H9 (cell line): ENCODE data around the gene ELFN2. TPM values are rescaled to one million over a fixed set of nuclear protein-coding genes. Genes with fewer than 3 reads are reported as not detected.

ENCODE experiments used
- DNase-seq: peaks from one replicate; pipeline ENCODE4 v3.0.0-alpha.2; 2017
- H2AFZ ChIP-seq: one replicate; pipeline ENCODE4 v1.6.1; 2013; ENCODE audit warnings: mild to moderate bottlenecking, low read length, control low read depth, moderate library complexity
- H2AK5ac ChIP-seq: 2 replicates; pipeline ENCODE4 v1.6.1; 2013; ENCODE audit warnings: low read length, control low read depth, mixed read lengths; ENCODE audit not compliant: insufficient read length
- H2BK120ac ChIP-seq: one replicate; pipeline ENCODE4 v1.6.1; 2013; ENCODE audit warnings: low read depth, mild to moderate bottlenecking, low read length, control low read depth, inconsistent platforms; ENCODE audit not compliant: poor library complexity, severe bottlenecking
- H2BK12ac ChIP-seq: 2 replicates; pipeline ENCODE4 v1.6.1; 2013; ENCODE audit warnings: low read length, control low read depth, mixed read lengths, low read depth; ENCODE audit not compliant: insufficient read length
- H2BK15ac ChIP-seq: 2 replicates; pipeline ENCODE4 v1.6.1; 2013; ENCODE audit warnings: low read depth, low read length, control low read depth
- H2BK20ac ChIP-seq: one replicate; pipeline ENCODE4 v1.6.1; 2013; ENCODE audit warnings: low read depth, mild to moderate bottlenecking, low read length, control low read depth, inconsistent platforms; ENCODE audit not compliant: poor library complexity, severe bottlenecking
- H2BK5ac ChIP-seq: 2 replicates; pipeline ENCODE4 v1.6.1; 2013; ENCODE audit warnings: low read length, control low read depth, mixed read lengths; ENCODE audit not compliant: insufficient read length
- H3K14ac ChIP-seq: 2 replicates; pipeline ENCODE4 v1.6.1; 2013; ENCODE audit warnings: low read length, control low read depth; ENCODE audit not compliant: insufficient read depth
- H3K18ac ChIP-seq: 2 replicates; pipeline ENCODE4 v1.6.1; 2013; ENCODE audit warnings: low read depth, mild to moderate bottlenecking, mixed read lengths, low read length, control low read depth; ENCODE audit not compliant: insufficient read length
- H3K23ac ChIP-seq: 2 replicates; pipeline ENCODE4 v1.6.1; 2013; ENCODE audit warnings: low read length, control low read depth, mixed read lengths, low read depth; ENCODE audit not compliant: insufficient read length
- H3K23me2 ChIP-seq: 2 replicates; pipeline ENCODE4 v1.6.1; 2013; ENCODE audit warnings: low read depth, mild to moderate bottlenecking, mixed read lengths, low read length, control low read depth; ENCODE audit not compliant: insufficient read length, poor library complexity, severe bottlenecking
- H3K27ac ChIP-seq: 2 replicates; pipeline ENCODE4 v1.5.1; 2013; ENCODE audit warnings: low read length, control low read depth, mixed read lengths, low read depth; ENCODE audit not compliant: insufficient read length
- H3K27me3 ChIP-seq: 2 replicates; pipeline ENCODE4 v1.6.1; 2013; ENCODE audit warnings: low read length, control low read depth, inconsistent platforms; ENCODE audit not compliant: insufficient read depth
- H3K4ac ChIP-seq: 2 replicates; pipeline ENCODE4 v1.6.1; 2013; ENCODE audit warnings: low read depth, mild to moderate bottlenecking, control low read depth, inconsistent platforms, low read length, moderate library complexity
- H3K4me1 ChIP-seq: 2 replicates; pipeline ENCODE4 v1.6.1; 2013; ENCODE audit warnings: low read length, control low read depth, inconsistent platforms; ENCODE audit not compliant: insufficient read depth
- H3K4me2 ChIP-seq: 2 replicates; pipeline ENCODE4 v1.6.1; 2013; ENCODE audit warnings: low read length, control low read depth, mixed read lengths; ENCODE audit not compliant: insufficient read length, insufficient read depth
- H3K56ac ChIP-seq: 2 replicates; pipeline ENCODE4 v1.6.1; 2013; ENCODE audit warnings: low read depth, mild to moderate bottlenecking, mixed read lengths, low read length, control low read depth; ENCODE audit not compliant: insufficient read length
- H3K79me1 ChIP-seq: 2 replicates; pipeline ENCODE4 v1.6.1; 2013; ENCODE audit warnings: low read depth, mild to moderate bottlenecking, moderate library complexity, low read length, control low read depth, inconsistent platforms; ENCODE audit not compliant: insufficient read depth, poor library complexity, severe bottlenecking
- H3K79me2 ChIP-seq: 2 replicates; pipeline ENCODE4 v1.6.1; 2013; ENCODE audit warnings: low read length, control low read depth, inconsistent platforms; ENCODE audit not compliant: insufficient read depth
- H3K9ac ChIP-seq: 2 replicates; pipeline ENCODE4 v1.6.1; 2013; ENCODE audit warnings: low read length, control low read depth, mixed read lengths; ENCODE audit not compliant: insufficient read length; ENCODE audit errors: extremely low read depth
- H3K9me3 ChIP-seq: one replicate; pipeline ENCODE4 v1.6.1; 2013; ENCODE audit warnings: low read depth, low read length, inconsistent platforms; ENCODE audit not compliant: control insufficient read depth
- H3T11ph ChIP-seq: one replicate; pipeline ENCODE4 v1.6.1; 2013; ENCODE audit warnings: mild to moderate bottlenecking, low read length, control low read depth, inconsistent platforms
- H4K20me1 ChIP-seq: one replicate; pipeline ENCODE4 v1.6.1; 2013; ENCODE audit not compliant: control insufficient read depth, insufficient read length, insufficient read depth
- H4K5ac ChIP-seq: 2 replicates; pipeline ENCODE4 v1.6.1; 2013; ENCODE audit warnings: low read depth, mild to moderate bottlenecking, mixed read lengths, low read length, control low read depth; ENCODE audit not compliant: insufficient read length
- H4K8ac ChIP-seq: replicated peaks from 2 replicates; pipeline ENCODE4 v1.6.1; 2013; ENCODE audit warnings: low read length, control low read depth, mixed read lengths, low read depth; ENCODE audit not compliant: insufficient read length
- H4K91ac ChIP-seq: 2 replicates; pipeline ENCODE4 v1.6.1; 2013; ENCODE audit warnings: low read depth, mild to moderate bottlenecking, moderate library complexity, mixed read lengths, low read length, control low read depth; ENCODE audit not compliant: insufficient read length
- H3K27ac Mint-ChIP-seq, 3 experiments: 2 replicates in 2 of 3; 3 replicates in 1 of 3; pipeline ENCODE4 v1.8.0; 2020 to 2021; ENCODE audit warnings: mixed read lengths in 3 of 3, mild to moderate bottlenecking in 1 of 3, moderate library complexity in 1 of 3
- H3K27me3 Mint-ChIP-seq: 2 replicates; pipeline ENCODE4 v1.8.0; 2021; ENCODE audit warnings: low read depth, mild to moderate bottlenecking, moderate library complexity, mixed read lengths
- H3K36me3 Mint-ChIP-seq, 3 experiments: 2 replicates in 2 of 3; 3 replicates in 1 of 3; pipeline ENCODE4 v1.8.0; 2020 to 2021; ENCODE audit warnings: low read depth in 3 of 3, mixed read lengths in 3 of 3; ENCODE audit not compliant: insufficient read depth in 1 of 3
- H3K4me1 Mint-ChIP-seq, 2 experiments: 2 replicates each; pipeline ENCODE4 v1.8.0; 2020; ENCODE audit warnings: mixed read lengths in 2 of 2
- H3K4me3 Mint-ChIP-seq, 2 experiments: 2 replicates in 1 of 2; 3 replicates in 1 of 2; pipeline ENCODE4 v1.8.0; 2020 to 2021; ENCODE audit warnings: mild to moderate bottlenecking in 2 of 2, mixed read lengths in 2 of 2, moderate library complexity in 1 of 2
- H3K9me3 Mint-ChIP-seq, 2 experiments: 2 replicates in 1 of 2; 3 replicates in 1 of 2; pipeline ENCODE4 v1.8.0; 2020; ENCODE audit warnings: mild to moderate bottlenecking in 2 of 2, mixed read lengths in 2 of 2, moderate library complexity in 1 of 2
- WGBS: extraction: QIAGEN DNeasy Blood & Tissue Kit; methylation state at CpG from one replicate; pipeline ENCODE4 v1.1.7; 2013; ENCODE audit warnings: missing lambda C conversion rate, low lambda C conversion rate, mixed read lengths; ENCODE audit not compliant: insufficient read length; ENCODE audit errors: extremely low coverage; 5-methylcytosine and 5-hydroxymethylcytosine counted together
- total RNA-seq: library from RNA; stranded (reverse); gene quantifications from 2 replicates; pipeline ENCODE4 v1.2.1, GENCODE V29; 2021
- TF ChIP-seq, protein P1 (sequence below): fragments of 200-600 bp; sonication (generic); conservative IDR thresholded peaks from 3 replicates; pipeline ENCODE4 v1.8.0; 2021; ENCODE audit warnings: antibody characterized with exemption, mild to moderate bottlenecking

The ELFN2 gene
- total RNA-seq, 1 experiment from 2014 or later = 0.70 TPM

- Histone ChIP-seq H3T11ph (no peak overlapping the region), H3K4ac (no peak overlapping the region), H3K23ac (no peak overlapping the region), H2BK12ac (no peak overlapping the region), H3K79me2 (no peaks in the 10 kb centered on the region), H4K91ac (no peak overlapping the region), H3K79me1 (no peaks in the 10 kb centered on the region), H3K14ac (no peak overlapping the region), H4K5ac (no peak overlapping the region), H2BK15ac (no peak overlapping the region), H3K18ac (no peak overlapping the region), H3K27me3 (no peaks in the 10 kb centered on the region), H3K23me2 (no peaks in the 10 kb centered on the region), H4K8ac (no peak overlapping the region), H3K56ac (no peak overlapping the region), H3K27ac (no peak overlapping the region), H3K9ac (no peak overlapping the region), H3K4me1 (no peaks in the 10 kb centered on the region), H2BK5ac (no peak overlapping the region), H3K4me2 (no peak overlapping the region), H4K20me1 (no peaks in the 10 kb centered on the region), H2BK120ac (no peak overlapping the region), H2BK20ac (no peak overlapping the region), H3K9me3 (no peaks in the 10 kb centered on the region), H2AFZ (no peak overlapping the region), H2AK5ac (no peak overlapping the region)
- no peaks in the 10 kb centered on the region for H3K36me3 Mint-ChIP-seq
- no peaks in the 10 kb centered on the region for H3K9me3 Mint-ChIP-seq
- H3K4me1 Mint-ChIP-seq = peaks cover 4 to 14% of the 10 kb centered on the region in 2 experiments
- TF ChIP-seq, protein P1, sequence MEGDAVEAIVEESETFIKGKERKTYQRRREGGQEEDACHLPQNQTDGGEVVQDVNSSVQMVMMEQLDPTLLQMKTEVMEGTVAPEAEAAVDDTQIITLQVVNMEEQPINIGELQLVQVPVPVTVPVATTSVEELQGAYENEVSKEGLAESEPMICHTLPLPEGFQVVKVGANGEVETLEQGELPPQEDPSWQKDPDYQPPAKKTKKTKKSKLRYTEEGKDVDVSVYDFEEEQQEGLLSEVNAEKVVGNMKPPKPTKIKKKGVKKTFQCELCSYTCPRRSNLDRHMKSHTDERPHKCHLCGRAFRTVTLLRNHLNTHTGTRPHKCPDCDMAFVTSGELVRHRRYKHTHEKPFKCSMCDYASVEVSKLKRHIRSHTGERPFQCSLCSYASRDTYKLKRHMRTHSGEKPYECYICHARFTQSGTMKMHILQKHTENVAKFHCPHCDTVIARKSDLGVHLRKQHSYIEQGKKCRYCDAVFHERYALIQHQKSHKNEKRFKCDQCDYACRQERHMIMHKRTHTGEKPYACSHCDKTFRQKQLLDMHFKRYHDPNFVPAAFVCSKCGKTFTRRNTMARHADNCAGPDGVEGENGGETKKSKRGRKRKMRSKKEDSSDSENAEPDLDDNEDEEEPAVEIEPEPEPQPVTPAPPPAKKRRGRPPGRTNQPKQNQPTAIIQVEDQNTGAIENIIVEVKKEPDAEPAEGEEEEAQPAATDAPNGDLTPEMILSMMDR = no peak
- H3K27me3 Mint-ChIP-seq = no peaks in the 10 kb centered on the region; the same call in 1 of the 2 replicates
- H3K27ac Mint-ChIP-seq = no peak overlapping the region
- no peak overlapping the region for H3K4me3 Mint-ChIP-seq
- WGBS = no CpG with 5 or more reads among the region's 19 CpGs
- DNase-seq = no peak
These were observed 40.8 kb downstream of the ELFN2 start for GRCh38 chr22:37386441-37386840.
